ENCODE measurements around the gene TRIM61.
"Not testable (repeated sequence)": the region's sequence is repeated elsewhere in the genome, so short reads cannot be mapped to it uniquely, and the experiment has no call there.

TRIM61 gene

GRCh38 chr4:165010487-165010886, 33.0 kb upstream of the TRIM61 start:
- H3K4me3 ChIP-seq (ENCODE audit: control insufficient read depth, low read depth, low read length), result no peak overlapping the region
- no peak for TF ChIP-seq CTCF (IDR thresholded peaks at IDR 0.05; ENCODE audit: control insufficient read depth, insufficient read depth, low read depth, low read length, missing control alignments)
- no peak for DNase-seq (ENCODE audit: low read depth)

- H3K4me3 ChIP-seq (ENCODE audit: control insufficient read depth, low read depth, low read length), result no peak overlapping the region
- no peak for TF ChIP-seq CTCF (IDR thresholded peaks at IDR 0.05; ENCODE audit: control insufficient read depth, insufficient read depth, low read depth, low read length, missing control alignments)
- no peak for DNase-seq (ENCODE audit: low read depth)
Measured at GRCh38 chr4:165009493-165010227, 32.2 kb upstream of the TRIM61 start.

GRCh38 chr4:165006886-165007285, 29.4 kb upstream of the TRIM61 start:
- no peak overlapping the region for H3K4me3 ChIP-seq (ENCODE audit: control insufficient read depth, low read depth, low read length)
- DNase-seq (ENCODE audit: low read depth), result no peak
- no peak for TF ChIP-seq CTCF (IDR thresholded peaks at IDR 0.05; ENCODE audit: control insufficient read depth, insufficient read depth, low read depth, low read length, missing control alignments)

- no peak for DNase-seq (ENCODE audit: low read depth)
- TF ChIP-seq CTCF (IDR thresholded peaks at IDR 0.05; ENCODE audit: control insufficient read depth, insufficient read depth, low read depth, low read length, missing control alignments), result no peak
- H3K4me3 ChIP-seq (ENCODE audit: control insufficient read depth, low read depth, low read length), result no peak overlapping the region
Measured at GRCh38 chr4:165006456-165006855, 29.0 kb upstream of the TRIM61 start.

GRCh38 chr4:165005352-165005925, 28.0 kb upstream of the TRIM61 start:
- no peak for DNase-seq (ENCODE audit: low read depth)
- no peak overlapping the region for H3K4me3 ChIP-seq (ENCODE audit: control insufficient read depth, low read depth, low read length)
- TF ChIP-seq CTCF (IDR thresholded peaks at IDR 0.05; ENCODE audit: control insufficient read depth, insufficient read depth, low read depth, low read length, missing control alignments), result no peak

- not testable (repeated sequence) for DNase-seq (ENCODE audit: low read depth); H3K4me3 ChIP-seq (ENCODE audit: control insufficient read depth, low read depth, low read length)
Measured at GRCh38 chr4:165001957-165002356, 24.5 kb upstream of the TRIM61 start.

DNA sequence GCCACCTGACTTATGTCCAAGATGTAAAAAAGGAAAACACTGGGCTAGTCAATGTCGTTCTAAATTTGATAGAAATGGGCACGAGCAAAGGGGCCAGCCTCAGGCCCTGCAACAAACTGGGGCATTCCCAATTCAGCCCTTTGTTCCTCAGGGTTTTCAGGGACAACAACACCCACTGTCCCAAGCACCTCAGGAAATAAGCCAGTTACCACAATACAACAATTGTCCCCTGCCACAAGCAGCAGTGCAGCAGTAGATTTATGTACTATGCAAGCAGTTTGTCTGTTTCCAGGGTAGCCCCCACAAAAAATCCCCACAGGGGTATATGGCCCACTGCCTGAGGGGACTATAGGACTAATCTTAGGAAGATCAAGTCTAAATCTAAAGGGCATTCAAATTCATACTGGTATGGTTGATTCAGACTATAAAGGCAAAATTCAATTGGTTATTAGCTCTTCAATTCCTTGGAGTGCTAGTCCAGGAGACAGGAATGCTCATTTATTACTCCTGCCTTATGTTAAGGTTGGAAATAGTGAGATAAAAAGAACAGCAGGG, 21.1 kb upstream of the TRIM61 start:
- H3K4me3 ChIP-seq (ENCODE audit: control insufficient read depth, low read depth, low read length); DNase-seq (ENCODE audit: low read depth): not testable (repeated sequence)
